Measurements from ENCODE around the gene CDCA7L.

CDCA7L gene

GRCh38 chr7:21942955-21943354 lies 2.7 kb downstream of the CDCA7L start:
- no peak overlapping the region for H3K4me2 ChIP-seq (ENCODE audit: low read length)
- H3K36me3 ChIP-seq (ENCODE audit: control insufficient read depth, insufficient read depth, low read length): no peaks in the 10 kb centered on the region
- no peak overlapping the region for H3K4me3 ChIP-seq (ENCODE audit: low read depth, low read length)
- no peaks in the 10 kb centered on the region for H3K79me2 ChIP-seq
- no peak for TF ChIP-seq CTCF (IDR thresholded peaks at IDR 0.05)
- no peak overlapping the region for H2AFZ ChIP-seq
- no peaks in the 10 kb centered on the region for H3K27me3 ChIP-seq (ENCODE audit: control insufficient read depth, insufficient read depth, low read length)
- no peak overlapping the region for H3K9ac ChIP-seq
- H3K9me3 ChIP-seq (ENCODE audit: control insufficient read depth, low read length): peaks cover under 1% of the 10 kb centered on the region
- H3K4me1 ChIP-seq: no peaks in the 10 kb centered on the region
- H3K27ac ChIP-seq: no peak overlapping the region

GRCh38 chr7:21941611-21942141 lies 4.0 kb downstream of the CDCA7L start:
- no peaks in the 10 kb centered on the region for H3K27me3 ChIP-seq (ENCODE audit: control insufficient read depth, insufficient read depth, low read length)
- no peak overlapping the region for H3K27ac ChIP-seq
- H3K4me2 ChIP-seq (ENCODE audit: low read length): no peak overlapping the region
- H3K36me3 ChIP-seq (ENCODE audit: control insufficient read depth, insufficient read depth, low read length): peaks cover 5% of the 10 kb centered on the region
- no peak for TF ChIP-seq CTCF (IDR thresholded peaks at IDR 0.05)
- peaks cover 4% of the 10 kb centered on the region for H3K9me3 ChIP-seq (ENCODE audit: control insufficient read depth, low read length)
- no peaks in the 10 kb centered on the region for H3K79me2 ChIP-seq
- H3K4me3 ChIP-seq (ENCODE audit: low read depth, low read length): no peak overlapping the region
- H2AFZ ChIP-seq: no peak overlapping the region
- H3K4me1 ChIP-seq: no peaks in the 10 kb centered on the region
- no peak overlapping the region for H3K9ac ChIP-seq

- Histone ChIP-seq H3K27me3 (ENCODE audit: control insufficient read depth, insufficient read depth, low read length) (no peaks in the 10 kb centered on the region), H3K4me1 (no peaks in the 10 kb centered on the region), H3K27ac (no peak overlapping the region), H3K9ac (no peak overlapping the region), H3K36me3 (ENCODE audit: control insufficient read depth, insufficient read depth, low read length) (peaks cover 8% of the 10 kb centered on the region), H3K9me3 (ENCODE audit: control insufficient read depth, low read length) (peaks cover 10% of the 10 kb centered on the region), H3K4me2 (ENCODE audit: low read length) (no peak overlapping the region), H3K4me3 (ENCODE audit: low read depth, low read length) (no peak overlapping the region), H2AFZ (no peak overlapping the region), H3K79me2 (no peaks in the 10 kb centered on the region)
- no peak for TF ChIP-seq CTCF (IDR thresholded peaks at IDR 0.05)
These were observed 5.8 kb downstream of the CDCA7L start for GRCh38 chr7:21939858-21940372.

DNA sequence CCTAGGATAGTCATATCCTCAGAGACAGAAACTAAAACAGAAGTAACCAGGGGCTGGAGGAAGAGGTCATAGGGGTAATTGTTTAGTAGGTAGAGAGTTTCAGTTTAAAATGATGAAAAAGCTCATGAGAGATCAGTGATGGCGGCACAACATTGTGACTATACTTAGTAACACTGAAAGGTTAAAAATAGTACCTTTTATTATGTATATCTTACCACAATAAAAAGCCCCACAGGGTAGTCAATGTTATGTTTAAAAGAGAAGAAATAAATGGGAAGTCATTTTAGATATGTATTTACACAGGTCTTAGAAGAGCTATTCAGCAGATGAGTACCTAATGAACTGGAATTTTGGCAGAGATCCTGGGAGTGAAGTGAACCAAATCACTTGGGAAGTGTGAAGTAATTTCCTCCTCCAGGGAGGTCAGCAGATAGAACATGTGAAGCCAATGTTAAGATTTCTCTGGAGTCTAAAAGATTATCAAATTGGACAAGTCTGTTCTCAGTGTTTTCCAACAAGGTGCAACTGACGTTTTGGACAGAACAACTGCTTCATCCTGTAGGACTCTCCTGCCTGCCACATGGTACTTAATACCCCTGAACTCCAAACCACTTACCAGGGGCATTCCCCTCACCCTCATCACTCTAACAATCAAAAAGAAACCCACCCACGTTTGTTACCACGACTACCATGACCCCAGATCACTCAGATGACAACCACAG lies 6.4 kb downstream of the CDCA7L start:
- peaks cover 10% of the 10 kb centered on the region for H3K9me3 ChIP-seq (ENCODE audit: control insufficient read depth, low read length)
- no peak overlapping the region for H3K4me3 ChIP-seq (ENCODE audit: low read depth, low read length)
- peaks cover 8% of the 10 kb centered on the region for H3K36me3 ChIP-seq (ENCODE audit: control insufficient read depth, insufficient read depth, low read length)
- no peaks in the 10 kb centered on the region for H3K27me3 ChIP-seq (ENCODE audit: control insufficient read depth, insufficient read depth, low read length)
- H2AFZ ChIP-seq: no peak overlapping the region
- H3K9ac ChIP-seq: no peak overlapping the region
- H3K27ac ChIP-seq: no peak overlapping the region
- H3K4me2 ChIP-seq (ENCODE audit: low read length): no peak overlapping the region
- no peak for TF ChIP-seq CTCF (IDR thresholded peaks at IDR 0.05)
- H3K4me1 ChIP-seq: no peaks in the 10 kb centered on the region
- no peaks in the 10 kb centered on the region for H3K79me2 ChIP-seq

Measured in parathyroid adenoma (tissue), 2 donors.